AG04449 (cell line): ENCODE results near the gene FAM118A.

ENCODE experiments used
- CTCF ChIA-PET: fragments of 350-600 bp; formaldehyde crosslinking; extraction: SDS; loops from one replicate; lab custom pipeline; 2021; ENCODE audit warnings: antibody characterized with exemption; lab: Yijun Ruan, JAX
- POLR2A ChIA-PET: fragments of 400-600, 350-600 bp; formaldehyde crosslinking; extraction: SDS; loops from one replicate; lab custom pipeline; 2020; ENCODE audit warnings: antibody characterized with exemption, inconsistent platforms; lab: Yijun Ruan, JAX
- DNase-seq: peaks from one replicate; pipeline ENCODE4 v3.0.0-alpha.2; 2010; ENCODE audit warnings: low read depth, low spot score
- H3K4me3 ChIP-seq: 2 replicates; pipeline ENCODE4 v1.5.1; 2011; ENCODE audit warnings: low read depth, mild to moderate bottlenecking, control low read depth, low read length
- CTCF ChIP-seq: IDR thresholded peaks from one replicate; pipeline ENCODE4 v1.5.1; 2011; ENCODE audit warnings: mild to moderate bottlenecking, moderate library complexity, low read length, control low read depth, inconsistent platforms; ENCODE audit not compliant: insufficient read depth; ENCODE audit errors: missing control alignments

The FAM118A gene

GRCh38 chr22:45265535-45265934 lies 44.2 kb upstream of the FAM118A start:
- DNase-seq: no peak
- ChIA-PET CTCF (interaction anchor here (0.7 to 7.5 kb wide), 4 partner anchors 54 to 287 kb away, joined by 3 to 53 read pairs (median 4); no protein-coding TSS in a partner anchor), POLR2A (no interaction called here)
- TF ChIP-seq CTCF: no peak
- H3K4me3 ChIP-seq: no peak overlapping the region

GRCh38 chr22:45268167-45268957 lies 41.4 kb upstream of the FAM118A start:
- CTCF ChIA-PET: interaction anchor here (0.7 to 9.2 kb wide), 14 partner anchors 10 to 379 kb away, joined by 3 to 59 read pairs (median 5); no protein-coding TSS in a partner anchor
- peak overlapping the region; percentile 67 for H3K4me3 ChIP-seq
- POLR2A ChIA-PET: no interaction called here
- DNase-seq: no peak
- TF ChIP-seq CTCF: no peak

- peak overlapping the region; percentile 67 for H3K4me3 ChIP-seq
- ChIA-PET POLR2A (no interaction called here), CTCF (interaction anchor here (0.7 to 9.2 kb wide), 12 partner anchors 9 to 296 kb away, joined by 3 to 59 read pairs (median 5); no protein-coding TSS in a partner anchor)
- DNase-seq: no peak
- peak; percentile 82 for TF ChIP-seq CTCF
These were observed 40.5 kb upstream of the FAM118A start for GRCh38 chr22:45268958-45269844.

GRCh38 chr22:45270095-45271020 lies 39.4 kb upstream of the FAM118A start:
- no peak overlapping the region for H3K4me3 ChIP-seq
- TF ChIP-seq CTCF: no peak
- ChIA-PET CTCF (interaction anchor here (1.0 to 9.2 kb wide), 6 partner anchors 168 to 295 kb away, joined by 3 to 59 read pairs (median 11); no protein-coding TSS in a partner anchor), POLR2A (no interaction called here)
- DNase-seq: no peak

GRCh38 chr22:45271667-45272201 lies 38.0 kb upstream of the FAM118A start:
- TF ChIP-seq CTCF: no peak
- POLR2A ChIA-PET: no interaction called here
- CTCF ChIA-PET: interaction anchor here (1.1 to 9.2 kb wide), 7 partner anchors 9 to 282 kb away, joined by 3 to 59 read pairs (median 5); no protein-coding TSS in a partner anchor
- no peak overlapping the region for H3K4me3 ChIP-seq
- DNase-seq: no peak
